Endothelial cell of umbilical vein (primary cell): Measurements from ENCODE around the gene SLC2A6. TPM values are rescaled to one million over a fixed set of nuclear protein-coding genes. Genes with fewer than 3 reads are reported as not detected.

Experiments
- BruUV-seq: library from RNA; stranded (reverse); fragments of 400-500 nt; replicated peaks from 2 replicates; lab custom pipeline; 2021; lab: Mats Ljungman, UMichigan
- CTCF ChIA-PET: fragments of 300-600, 350-600 bp; sonication (Branson Sonifier 250); formaldehyde crosslinking; loops from one replicate; lab custom pipeline; 2021; ENCODE audit warnings: antibody characterized with exemption, inconsistent platforms; lab: Charles Lee
- POLR2A ChIA-PET: fragments of 300-600, 350-600 bp; sonication (Branson Sonifier 250); formaldehyde crosslinking; loops from one replicate; lab custom pipeline; 2021; ENCODE audit warnings: antibody characterized with exemption, inconsistent platforms; lab: Charles Lee
- DNase-seq: peaks from one replicate; pipeline ENCODE4 v3.0.0-alpha.2; 2011; ENCODE audit warnings: low read depth, low spot score
- FAIRE-seq: peaks from 2 replicates; lab custom pipeline; 2011; peaks lifted over from hg19 to GRCh38; lab: Jason Lieb, UNC
- H2AFZ ChIP-seq: 2 replicates; pipeline ENCODE4 v1.6.0; 2012; ENCODE audit warnings: low read depth, low read length, control low read depth, inconsistent platforms
- H3K27ac ChIP-seq: 2 replicates; pipeline ENCODE4 v1.5.1; 2011; ENCODE audit warnings: low read depth, mild to moderate bottlenecking, control low read depth, low read length, moderate library complexity; ENCODE audit not compliant: insufficient read depth
- H3K27me3 ChIP-seq, 2 experiments: 2 replicates each; pipeline versions ENCODE4 v1.6.0 to v1.6.1; 2011; ENCODE audit warnings: low read length in 2 of 2, mixed read lengths in 1 of 2; ENCODE audit not compliant: control insufficient read depth in 2 of 2, insufficient read depth in 2 of 2
- H3K36me3 ChIP-seq, 2 experiments: 2 replicates in 1 of 2; 3 replicates in 1 of 2; pipeline ENCODE4 v1.5.1; 2011; ENCODE audit warnings: low read length in 2 of 2, mild to moderate bottlenecking in 1 of 2, moderate library complexity in 1 of 2; ENCODE audit not compliant: control insufficient read depth in 2 of 2, insufficient read depth in 2 of 2; ENCODE audit errors: extremely low read depth in 1 of 2
- H3K4me1 ChIP-seq: 3 replicates; pipeline ENCODE4 v1.5.1; 2011; ENCODE audit warnings: mild to moderate bottlenecking, low read length; ENCODE audit not compliant: control insufficient read depth, insufficient read depth; ENCODE audit errors: extremely low read depth
- H3K4me2 ChIP-seq: 2 replicates; pipeline ENCODE4 v1.6.1; 2011; ENCODE audit warnings: low read length, control low read depth, mixed read lengths; ENCODE audit not compliant: insufficient read depth
- H3K4me3 ChIP-seq, 3 experiments: fragments of 200-600 bp in 1 of 3; sonication (generic), shearing (Covaris generic) in 1 of 3; replicated peaks in 1 of 3; 2 replicates each; pipeline ENCODE4 v1.5.1; 2011 to 2016; ENCODE audit warnings: control low read depth in 3 of 3, low read length in 3 of 3, mild to moderate bottlenecking in 2 of 3, inconsistent platforms in 1 of 3, low read depth in 1 of 3, moderate library complexity in 1 of 3; ENCODE audit not compliant: insufficient read depth in 1 of 3
- H3K79me2 ChIP-seq: 2 replicates; pipeline ENCODE4 v1.6.0; 2012; ENCODE audit warnings: low read length, inconsistent platforms; ENCODE audit not compliant: control insufficient read depth, insufficient read depth
- H3K9ac ChIP-seq: replicated peaks from 2 replicates; pipeline ENCODE3; 2011; ENCODE audit warnings: low read length, control low read depth; ENCODE audit not compliant: insufficient read depth; ENCODE audit errors: extremely low read depth
- H3K9me1 ChIP-seq: replicated peaks from 3 replicates; pipeline ENCODE4 v1.6.0; 2011; ENCODE audit warnings: mild to moderate bottlenecking, low read length; ENCODE audit not compliant: control insufficient read depth, insufficient read depth; ENCODE audit errors: extremely low read depth
- H3K9me3 ChIP-seq: replicated peaks from 2 replicates; pipeline ENCODE4 v1.5.1; 2012; ENCODE audit warnings: low read length, inconsistent platforms; ENCODE audit not compliant: control insufficient read depth, insufficient read depth
- H4K20me1 ChIP-seq: replicated peaks from 2 replicates; pipeline ENCODE3; 2011; ENCODE audit warnings: mild to moderate bottlenecking, low read length; ENCODE audit not compliant: control insufficient read depth, insufficient read depth; ENCODE audit errors: extremely low read depth
- CTCF ChIP-seq, 2 donors: IDR thresholded peaks; 1 replicate in 1 of 2; 2 replicates in 1 of 2; pipeline ENCODE4 v1.5.1; 2011; ENCODE audit warnings: low read length in 2 of 2, mild to moderate bottlenecking in 2 of 2, moderate library complexity in 2 of 2, control low read depth in 1 of 2, inconsistent platforms in 1 of 2, low read depth in 1 of 2; ENCODE audit not compliant: insufficient read depth in 1 of 2; ENCODE audit errors: extremely low read depth in 1 of 2
- EZH2 ChIP-seq: IDR thresholded peaks from 2 replicates; pipeline ENCODE4 v1.6.1; 2012; ENCODE audit warnings: borderline replicate concordance, low read depth, mild to moderate bottlenecking, moderate library complexity, low read length, inconsistent platforms; ENCODE audit not compliant: severe bottlenecking
- FOS ChIP-seq: IDR thresholded peaks from 2 replicates; pipeline ENCODE4 v1.6.1; 2011; ENCODE audit warnings: mild to moderate bottlenecking, low read length, moderate library complexity, borderline replicate concordance; ENCODE audit not compliant: insufficient read depth
- GATA2 ChIP-seq: IDR thresholded peaks from 2 replicates; pipeline ENCODE4 v1.7.0; 2011; ENCODE audit warnings: low read depth, mild to moderate bottlenecking, moderate library complexity, mixed read lengths, low read length; ENCODE audit not compliant: insufficient read length, insufficient read depth
- JUN ChIP-seq: IDR thresholded peaks from 2 replicates; pipeline ENCODE4 v1.6.1; 2011; ENCODE audit warnings: borderline replicate concordance, low read depth; ENCODE audit not compliant: insufficient read length, insufficient read depth
- MAX ChIP-seq: IDR thresholded peaks from 2 replicates; pipeline ENCODE4 v1.6.1; 2011; ENCODE audit not compliant: insufficient read depth, insufficient read length
- POLR2A ChIP-seq: IDR thresholded peaks from 2 replicates; pipeline ENCODE4 v1.6.1; 2012; ENCODE audit warnings: low read depth, mild to moderate bottlenecking, control low read depth, low read length
- POLR2AphosphoS5 ChIP-seq: IDR thresholded peaks from 2 replicates; pipeline ENCODE4 v1.6.1; 2012; ENCODE audit warnings: low read depth, mild to moderate bottlenecking, control low read depth, low read length, moderate library complexity; ENCODE audit not compliant: insufficient read depth
- dilution Hi-C: fragments of 300-500 bp; cut with MboI; formaldehyde crosslinking; loops from one replicate; pipeline ENCODE4 v1.15.0; 2019; ENCODE audit warnings: low sequenced_read_pairs; ENCODE audit not compliant: extremely low pct_ligation_motif_present
- intact Hi-C: fragments of 100-400 bp; cut with micrococcal nuclease; formaldehyde crosslinking; loops from one replicate; pipeline ENCODE4 v1.10.0; 2022
- polyA plus RNA-seq, 4 experiments: library from polyadenylated mRNA; depleted of rRNA in 3 of 4; stranded (reverse) in 3 of 4; unstranded in 1 of 4; fragments of >200 nt; gene quantifications; 2 replicates each; pipeline versions ENCODE4 v1.2.1 to v1.2.3, GENCODE V29; 2011 to 2012; ENCODE audit warnings: missing spikeins in 1 of 4
- total RNA-seq: library from RNA; stranded (reverse); gene quantifications from 2 replicates; pipeline ENCODE4 v1.2.3, GENCODE V29; 2021

Gene SLC2A6
- total and polyA plus RNA-seq, 2 donors (not counting 3 experiments of a cell fraction or from before 2014, with no cell fraction given), result 35.7 to 39.6 TPM

GRCh38 chr9:133458643-133459312, 20.1 kb downstream of the SLC2A6 start:
- Histone ChIP-seq H2AFZ (peak overlapping the region; percentile 70), H3K27ac (no peak overlapping the region), H3K79me2 (no peaks in the 10 kb centered on the region), H3K9me1 (no peaks in the 10 kb centered on the region), H3K9me3 (no peaks in the 10 kb centered on the region), H3K4me2 (peak overlapping the region; percentile 56), H3K4me1 (peaks cover 9% of the 10 kb centered on the region), H3K9ac (no peak overlapping the region), H3K4me3 (no peak overlapping the region), H3K27me3 (no peaks in the 10 kb centered on the region), H3K36me3 (no peaks in the 10 kb centered on the region), H4K20me1 (no peaks in the 10 kb centered on the region)
- TF ChIP-seq MAX (no peak), CTCF (IDR thresholded peaks at IDR 0.05; ENCODE audit: extremely low read depth in 1 of 2, insufficient read depth in 1 of 2, low read depth in 1 of 2, low read length in 2 of 2) (no peak), GATA2 (no peak), POLR2A (no peak), FOS (no peak), JUN (no peak), POLR2AphosphoS5 (no peak), EZH2 (no peak)
- dilution Hi-C loops, result no loop called here
- FAIRE-seq, result peak; percentile 12
- ChIA-PET CTCF (interaction anchor here (0.8 to 1.5 kb wide), 2 partner anchors 28 to 273 kb away, joined by 3 to 4 read pairs; no protein-coding TSS in a partner anchor), POLR2A (interaction anchor here (1.0 to 1.5 kb wide), 4 partner anchors 13 to 111 kb away, joined by 3 to 8 read pairs (median 6); partner anchors contain the start of genes MED22, RPL7A and SLC2A6)
- no peak for DNase-seq
- intact Hi-C loops, result loop anchor here (1.0 kb wide), 2 partner anchors 21 to 51 kb away; partner anchors contain the start of gene SLC2A6
- no TSS peak for BruUV-seq
